HG02943 (cell line): ENCODE measurements around the gene IQGAP2.

Source experiments
- ATAC-seq: cut with Tn5 transposase; IDR thresholded peaks from one replicate; pipeline ENCODE4 v1.9.1; 2021; ENCODE audit warnings: mild to moderate bottlenecking, low read depth, moderate library complexity; ENCODE audit not compliant: unreplicated experiment

The IQGAP2 gene

DNA sequence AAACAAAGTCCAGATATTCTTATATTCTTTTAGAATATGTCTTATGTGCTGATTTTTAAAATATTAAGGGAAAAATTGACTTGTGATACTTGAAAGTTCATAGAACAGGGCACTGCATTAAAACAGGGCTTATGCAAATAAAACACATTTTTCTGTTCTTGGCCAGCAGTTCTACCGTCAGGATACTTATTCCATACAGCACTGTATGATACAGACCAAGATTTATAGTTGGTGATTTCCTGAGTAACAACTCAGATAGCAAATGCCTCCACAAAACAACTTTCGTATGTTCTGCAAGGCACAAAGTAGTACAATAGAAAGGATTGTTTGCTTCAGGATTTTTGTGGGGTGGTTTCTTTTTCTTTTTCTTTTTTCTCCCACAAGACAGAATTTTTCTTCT lies 150.2 kb downstream of the IQGAP2 start:
- no peak for ATAC-seq

DNA sequence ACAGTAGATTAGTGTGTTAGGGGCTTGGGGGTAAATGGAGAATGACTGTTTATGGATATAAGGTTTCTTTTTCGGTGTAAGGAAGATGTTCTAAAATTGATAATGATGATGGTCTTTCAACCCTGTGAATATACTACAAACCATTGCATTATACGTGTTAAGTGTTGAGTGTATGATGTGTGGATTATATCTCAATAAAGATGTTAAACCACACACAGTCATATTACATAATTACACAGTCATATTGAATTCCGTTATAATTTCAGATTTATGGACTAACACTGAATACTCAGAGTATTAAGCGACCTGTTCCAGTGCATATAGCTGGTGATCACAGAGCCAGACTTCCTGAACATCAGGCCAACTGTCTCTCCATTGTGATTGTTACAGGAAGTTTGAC lies 152.0 kb downstream of the IQGAP2 start:
- ATAC-seq, result no peak

DNA sequence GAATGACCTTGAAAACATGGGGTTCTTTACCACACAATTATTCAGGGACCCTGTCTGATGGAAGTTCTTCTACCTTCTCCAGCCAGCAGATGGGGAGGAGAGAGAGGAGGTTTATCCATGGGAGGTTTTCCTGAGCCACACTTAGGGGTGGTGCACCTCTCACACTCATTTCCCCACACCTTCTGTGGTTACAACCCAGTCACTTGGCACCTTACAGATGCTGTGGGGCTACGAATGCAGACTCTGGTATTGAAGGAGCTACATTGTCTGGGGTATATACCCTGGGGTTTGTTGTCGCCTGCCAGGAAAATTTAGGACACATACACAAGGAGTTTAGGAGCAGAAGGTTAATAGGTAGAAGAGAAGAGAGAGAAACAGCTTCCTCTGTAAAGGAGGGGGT lies 152.6 kb downstream of the IQGAP2 start:
- ATAC-seq, result no peak

DNA sequence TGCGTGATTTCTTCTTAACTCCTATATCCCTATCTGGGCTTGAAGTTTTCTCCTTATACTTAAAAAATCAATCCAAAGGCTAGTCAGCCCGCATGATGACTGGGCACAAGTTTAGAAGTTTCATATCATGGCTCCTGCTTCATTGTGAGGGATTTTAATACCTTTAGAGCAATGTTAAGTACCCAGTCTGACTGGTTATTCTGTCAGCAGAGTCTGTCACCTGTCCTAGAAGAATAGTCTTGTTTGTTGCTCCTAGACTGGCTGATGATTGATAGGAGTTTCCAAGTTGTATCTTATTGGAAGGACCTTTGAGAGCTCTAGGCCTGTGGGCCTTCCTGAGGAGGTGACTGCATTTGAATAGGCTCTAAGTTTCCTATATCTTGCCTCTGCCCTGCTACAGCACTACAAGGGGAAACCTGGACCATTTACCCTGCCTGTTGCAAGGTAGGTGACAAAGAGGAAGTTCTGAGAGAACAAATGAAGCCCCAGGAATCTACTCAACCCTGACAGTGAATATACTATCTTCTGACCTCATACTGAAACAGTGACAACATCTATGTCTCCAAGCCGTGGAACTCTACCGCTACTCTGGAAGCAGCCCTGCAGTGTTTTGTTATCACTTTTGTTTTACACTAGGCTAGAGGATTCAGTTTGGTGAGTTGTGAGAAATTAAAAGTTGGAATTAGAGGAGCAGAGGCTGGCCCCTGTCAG lies 153.6 kb downstream of the IQGAP2 start:
- peak; percentile 87 for ATAC-seq

DNA sequence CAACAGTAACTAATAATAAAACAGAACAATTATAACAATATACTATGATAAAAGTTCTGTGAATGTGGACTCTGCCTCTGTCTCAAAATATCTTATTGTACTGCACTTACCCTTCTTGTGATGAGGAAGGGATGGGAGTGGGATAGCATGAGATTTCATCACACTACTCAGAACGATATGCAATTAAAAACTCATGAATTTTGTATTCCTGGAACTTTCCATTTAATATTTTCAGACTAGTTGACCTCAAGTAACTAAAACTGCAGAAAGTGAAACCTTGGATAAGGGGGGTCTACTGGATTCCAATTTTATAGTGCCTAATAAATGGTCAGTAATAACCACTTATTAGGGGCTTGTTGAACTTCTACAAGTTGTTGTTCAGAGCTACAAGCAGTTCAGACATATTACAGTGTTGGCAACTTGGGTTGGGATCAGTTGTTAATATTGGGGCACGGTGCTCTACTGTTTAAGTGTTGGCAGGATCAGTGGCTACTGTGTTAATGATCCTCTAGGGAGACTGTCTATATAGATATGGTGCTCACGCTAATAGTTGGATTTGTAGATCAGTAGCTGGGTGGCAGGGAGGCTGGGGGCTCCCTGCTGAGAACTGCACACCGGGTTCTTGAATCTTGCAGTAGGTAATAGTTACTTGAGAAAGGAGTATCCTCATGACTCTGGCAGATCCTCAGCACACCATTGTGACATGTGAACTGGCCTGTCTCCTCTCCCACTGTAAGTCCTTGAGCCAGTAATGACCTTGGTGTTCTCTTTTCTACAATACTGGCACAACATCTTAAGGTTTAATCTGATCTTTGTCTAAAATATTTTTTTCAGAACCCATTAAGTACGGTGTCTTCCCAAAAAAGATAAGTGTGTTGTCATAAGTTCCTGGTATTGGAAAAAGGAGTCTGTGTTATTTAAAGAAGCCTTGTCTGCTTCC lies 158.1 kb downstream of the IQGAP2 start:
- ATAC-seq, result no peak

DNA sequence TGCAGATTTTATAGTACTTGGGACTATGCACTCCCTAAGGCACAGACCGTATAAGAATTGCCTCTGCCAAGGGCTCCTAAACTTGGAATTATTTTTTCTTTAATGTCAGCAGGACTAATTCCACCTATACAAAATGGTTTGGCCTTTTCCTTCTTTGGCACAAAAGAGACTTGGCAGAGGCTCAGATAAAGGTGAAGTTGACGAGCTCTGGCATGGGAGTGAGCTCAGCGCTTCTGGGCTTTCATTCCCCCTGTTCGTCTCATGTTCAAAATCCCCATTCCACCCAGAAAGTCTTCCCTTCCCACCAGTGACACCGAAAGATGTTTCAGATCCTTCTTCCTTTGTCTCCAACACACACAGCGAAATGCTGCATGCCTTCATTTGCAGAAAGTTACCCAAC lies 158.9 kb downstream of the IQGAP2 start:
- ATAC-seq, result no peak

DNA sequence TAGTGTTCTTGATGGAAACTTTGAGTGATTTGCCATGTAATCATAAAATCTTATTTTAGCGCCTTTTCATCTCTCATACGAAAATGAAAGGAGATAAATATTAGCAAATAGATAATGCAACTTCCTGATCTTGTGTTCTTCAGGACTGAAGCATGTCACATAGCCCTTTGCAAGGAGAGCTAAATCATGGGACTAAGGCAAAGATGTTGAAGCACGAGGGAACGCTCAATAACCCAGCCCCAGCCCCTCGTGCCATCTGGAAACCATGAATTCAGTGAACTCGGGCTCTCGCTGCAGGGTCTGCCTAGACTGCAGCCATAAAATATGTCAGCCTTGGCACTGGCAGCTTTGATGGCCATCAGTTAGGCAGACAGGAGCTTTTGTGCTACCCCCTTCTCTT lies 161.9 kb downstream of the IQGAP2 start:
- no peak for ATAC-seq

DNA sequence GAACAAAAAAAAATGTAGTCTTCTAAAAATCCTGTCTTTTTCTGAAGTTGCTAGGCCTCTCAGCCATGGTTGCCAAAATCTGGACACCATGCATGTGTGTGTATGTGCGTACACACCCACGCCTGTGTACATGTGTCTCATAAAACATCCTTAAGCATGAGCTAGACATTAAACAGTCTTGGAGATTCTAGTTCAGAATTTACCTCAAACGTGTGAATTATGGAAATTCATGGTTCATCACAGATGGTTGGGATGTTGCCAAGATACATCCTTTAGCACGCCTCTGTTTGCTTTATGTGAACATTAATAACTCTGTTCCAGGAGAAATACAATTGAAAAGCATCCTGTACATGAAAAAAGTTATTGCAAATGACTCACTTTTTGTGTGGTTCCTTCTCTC lies 167.1 kb downstream of the IQGAP2 start:
- ATAC-seq, result no peak

DNA sequence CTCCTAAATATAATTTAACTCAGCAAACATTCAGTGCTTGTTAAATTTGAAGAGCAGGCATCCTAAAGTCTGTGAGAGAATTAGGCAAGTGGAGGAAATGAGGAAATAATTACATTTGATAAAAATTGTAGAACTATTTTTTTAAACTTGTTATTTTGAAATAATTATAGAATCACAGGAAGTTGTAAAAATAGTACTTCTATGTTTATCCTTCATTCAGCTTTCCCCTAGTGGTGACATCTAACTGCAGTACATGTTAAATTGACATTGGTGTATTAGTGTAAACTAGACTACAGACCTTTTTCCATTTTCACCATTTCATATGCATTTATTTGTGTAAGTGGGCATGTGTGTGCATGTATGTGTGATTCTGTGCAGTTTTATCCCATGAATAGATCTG lies 168.5 kb downstream of the IQGAP2 start:
- ATAC-seq, result no peak

DNA sequence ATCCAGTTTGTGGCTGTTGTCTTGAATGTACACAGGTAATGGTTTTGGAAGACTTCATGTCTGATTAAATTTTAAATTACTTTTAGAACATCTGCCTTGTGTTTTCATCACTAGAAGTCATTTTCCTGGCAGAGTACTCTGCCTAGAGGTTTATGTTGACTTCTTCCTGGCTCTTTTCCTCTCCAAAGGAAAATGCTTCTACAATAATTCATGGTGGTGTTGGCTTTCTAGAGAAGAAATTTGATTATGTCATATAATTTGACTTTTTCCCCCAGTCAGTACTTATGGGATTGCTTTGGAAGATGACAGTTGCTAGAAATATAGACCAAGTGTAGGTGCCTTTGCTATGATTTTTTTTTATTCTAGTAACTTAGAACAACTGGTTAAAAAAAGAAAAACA lies 173.4 kb downstream of the IQGAP2 start:
- ATAC-seq, result no peak

DNA sequence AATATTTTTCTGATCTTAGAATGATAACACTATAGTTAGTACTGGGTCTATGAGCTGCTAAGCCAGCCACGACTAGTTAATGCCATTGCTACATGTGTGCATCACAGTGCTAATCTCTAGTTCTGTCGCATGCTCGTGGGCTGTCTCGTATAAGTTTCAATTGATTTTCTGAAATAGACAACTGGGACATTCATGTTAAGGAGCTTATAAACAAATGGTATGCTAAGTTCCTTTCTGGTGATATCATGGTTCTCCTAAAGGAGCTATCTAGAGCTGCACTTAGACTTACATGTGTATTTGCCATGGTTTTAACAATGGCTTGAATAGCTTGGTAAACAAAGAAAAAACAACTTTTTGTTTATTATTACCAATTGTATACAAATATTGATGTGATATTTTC lies 173.9 kb downstream of the IQGAP2 start:
- no peak for ATAC-seq

DNA sequence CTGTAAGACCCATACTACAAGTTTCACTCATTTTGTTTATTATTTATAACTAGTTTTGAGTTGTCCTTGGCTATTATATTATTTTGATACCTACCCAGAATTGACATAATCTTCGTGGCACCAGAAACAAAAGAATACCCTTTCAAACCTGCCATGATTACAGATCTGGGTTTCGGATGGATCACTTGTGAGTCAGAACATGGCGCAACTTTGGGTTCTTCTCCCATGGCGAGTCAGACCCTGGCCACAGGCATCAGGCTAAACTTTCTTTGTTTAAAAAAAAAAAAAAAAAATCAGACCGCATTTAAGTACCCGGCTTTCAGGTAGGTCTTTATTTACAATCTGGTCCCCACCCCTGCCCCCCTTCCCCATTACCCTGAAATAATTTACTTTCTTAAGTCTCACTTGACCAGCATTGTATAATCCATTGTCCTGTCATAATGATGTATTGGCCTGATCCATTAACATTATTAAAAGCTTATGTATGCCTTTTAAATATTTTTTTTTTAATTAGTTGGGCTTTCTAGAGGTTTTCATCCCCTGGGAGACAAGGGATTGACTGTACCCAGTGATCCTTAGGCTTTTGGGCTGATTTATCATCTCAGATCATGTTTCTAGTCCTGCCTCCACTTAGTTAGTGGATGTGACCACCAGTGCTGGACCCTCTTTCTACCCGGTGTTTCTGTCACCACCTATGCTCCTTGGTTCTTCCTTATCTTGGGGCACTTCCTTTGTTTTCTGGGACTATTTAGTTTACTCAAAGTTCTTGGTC lies 176.3 kb downstream of the IQGAP2 start:
- ATAC-seq, result no peak

DNA sequence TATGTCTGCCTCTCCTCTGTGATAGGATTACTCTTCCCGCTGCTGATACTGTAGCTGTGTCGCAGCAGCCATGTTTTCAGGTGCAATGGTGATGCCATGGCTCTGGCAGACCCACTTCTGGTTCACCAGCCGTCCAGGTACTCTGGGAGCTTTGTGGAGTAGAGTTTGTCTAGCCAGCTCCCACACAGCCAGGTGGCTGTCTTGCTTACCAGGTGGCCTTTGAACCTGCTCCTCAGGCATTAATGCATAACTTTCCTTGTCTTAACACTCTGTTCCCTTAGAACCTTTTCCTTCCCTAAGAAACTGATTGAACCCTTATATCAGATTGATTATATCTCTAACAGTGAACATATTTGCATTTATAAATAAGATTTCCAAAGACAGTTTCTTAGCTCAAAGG lies 177.9 kb downstream of the IQGAP2 start:
- ATAC-seq, result no peak

DNA sequence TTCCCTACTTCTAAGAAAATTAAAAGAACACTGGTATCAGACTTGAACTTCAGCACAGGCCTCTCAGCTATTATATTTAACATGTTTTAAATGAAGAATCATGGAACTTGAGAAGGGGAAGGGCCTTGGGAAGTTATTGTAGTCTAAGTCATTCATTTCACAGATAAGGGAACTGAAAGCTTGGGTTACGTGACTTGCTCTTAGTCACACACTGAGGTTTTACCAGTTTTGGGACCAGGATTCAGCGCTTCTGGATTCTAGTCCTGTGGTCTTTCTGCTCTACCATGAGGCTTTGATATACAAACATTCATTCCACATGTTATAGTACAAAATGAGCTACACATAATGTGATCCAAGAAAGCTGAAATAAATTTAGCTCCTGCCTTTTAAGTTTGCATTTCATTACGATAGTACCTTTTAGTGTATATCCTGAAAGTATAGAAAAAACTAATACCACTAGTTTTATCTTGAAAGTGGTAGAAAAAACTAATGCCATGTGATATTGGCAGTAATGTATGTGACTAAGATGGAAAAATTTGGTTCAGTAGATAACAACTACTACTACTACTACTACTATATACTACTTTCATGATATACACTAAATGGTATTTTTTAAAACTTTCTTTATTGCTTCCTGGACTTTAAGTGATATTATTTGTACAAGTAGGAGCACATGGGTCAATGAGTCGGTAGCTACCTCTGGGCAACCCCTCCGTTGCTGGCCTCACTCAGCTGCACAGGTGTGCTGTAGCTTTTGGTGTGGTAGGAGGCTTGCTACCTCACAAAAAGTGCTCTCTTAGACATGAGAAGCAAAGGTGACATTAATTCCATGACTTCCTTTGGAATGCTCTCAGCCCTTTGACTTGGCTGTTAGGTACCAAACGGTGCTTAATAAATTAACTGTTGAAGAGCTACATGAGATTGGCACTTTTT lies 179.4 kb downstream of the IQGAP2 start:
- ATAC-seq, result no peak

DNA sequence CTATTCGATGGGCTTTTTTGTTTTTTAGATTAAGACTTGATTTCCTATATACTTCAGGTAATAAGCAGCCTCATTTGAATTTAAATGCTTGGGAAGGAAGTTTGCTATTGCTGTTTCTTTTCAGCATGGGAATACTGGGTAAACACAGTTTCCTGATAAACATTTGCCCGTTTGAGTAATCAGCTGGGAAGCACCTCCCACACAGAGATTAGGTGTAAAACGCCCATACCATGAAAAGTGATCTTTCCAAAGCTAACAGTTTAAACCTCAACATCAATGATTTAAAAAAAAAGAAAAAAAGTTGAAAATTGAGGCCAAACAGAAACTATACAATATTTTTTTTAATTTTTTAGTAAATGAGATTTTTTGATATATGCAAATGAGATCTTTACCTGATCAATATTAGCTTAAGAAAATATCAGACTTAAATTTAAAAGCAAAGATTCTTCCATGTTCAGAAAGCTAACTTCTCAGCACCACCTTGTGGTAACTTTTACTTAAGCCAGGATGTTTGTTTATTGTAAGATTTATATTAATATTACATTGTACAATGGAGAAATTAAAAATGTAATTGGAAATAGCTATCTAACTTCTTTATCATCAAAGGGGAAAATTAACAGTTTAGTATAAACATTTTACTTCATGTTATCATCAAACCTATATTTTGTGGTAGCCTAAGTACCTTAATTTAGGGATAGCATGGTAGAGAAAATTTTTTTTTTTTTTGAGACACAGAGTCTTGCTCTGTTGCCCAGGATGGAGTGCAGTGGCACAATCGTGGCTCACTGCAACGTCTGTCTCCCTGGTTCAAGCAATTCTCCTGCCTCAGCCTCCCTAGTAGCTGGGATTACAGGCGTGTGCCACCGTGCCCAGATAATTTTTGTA lies 180.3 kb downstream of the IQGAP2 start:
- ATAC-seq, result no peak

DNA sequence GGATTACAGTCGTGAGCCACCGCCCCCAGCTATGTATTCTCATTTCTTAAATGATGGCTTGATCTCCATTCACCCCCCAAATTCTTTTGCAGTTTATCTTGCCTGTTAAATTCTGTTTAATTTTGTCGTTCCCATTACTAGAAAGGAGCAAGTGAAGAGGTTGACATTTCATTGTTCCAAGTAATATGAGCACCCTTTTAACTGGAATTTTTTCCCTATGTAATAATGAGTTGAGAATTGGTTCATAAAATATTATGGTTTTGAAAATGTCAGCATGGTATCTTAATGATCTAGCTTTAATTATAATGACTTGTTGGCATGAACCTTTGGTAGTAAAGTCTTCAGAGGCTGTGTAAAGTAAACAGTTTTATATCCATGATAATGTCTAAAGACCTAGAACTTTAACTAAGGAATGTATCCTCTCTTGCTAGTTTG lies 182.7 kb downstream of the IQGAP2 start:
- ATAC-seq, result no peak

DNA sequence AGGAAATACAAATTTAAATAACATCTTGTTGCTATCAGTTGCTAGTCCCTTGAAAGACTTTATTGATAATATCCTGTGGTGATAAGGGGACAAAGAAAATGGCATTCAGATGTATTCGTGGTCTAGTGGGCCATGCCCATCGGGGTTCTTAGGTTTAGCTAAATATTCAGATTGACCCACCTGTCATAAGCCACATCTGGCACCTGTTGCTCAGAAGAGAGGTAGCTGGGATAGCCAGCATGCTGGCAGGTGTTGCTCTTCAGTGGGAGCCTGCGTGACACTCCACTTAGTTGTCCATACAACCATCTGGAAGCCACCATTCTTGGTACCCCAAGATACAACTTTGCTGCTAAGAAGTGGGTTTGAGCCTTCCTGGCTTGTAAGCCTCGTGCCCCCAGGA lies 183.4 kb downstream of the IQGAP2 start:
- no peak for ATAC-seq

DNA sequence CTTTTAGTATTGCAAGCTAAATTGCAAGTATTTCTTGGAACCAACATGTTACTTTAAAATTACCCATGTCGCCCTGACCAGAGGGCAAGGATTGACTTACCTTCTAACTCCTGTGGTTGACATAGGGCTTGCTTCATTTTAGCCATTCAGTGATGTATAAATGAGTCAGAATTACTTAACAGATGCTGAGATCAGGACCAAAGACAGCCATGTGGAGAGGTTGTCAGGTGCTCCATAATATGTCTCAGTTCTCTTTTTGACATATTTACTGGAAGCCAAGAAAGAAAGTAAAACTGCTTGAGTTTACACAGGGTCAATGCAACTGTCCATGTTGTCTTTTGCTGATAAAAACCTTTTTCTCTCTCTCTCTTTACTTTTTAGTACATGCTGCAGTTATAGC lies 186.9 kb downstream of the IQGAP2 start:
- peak; percentile 94 for ATAC-seq

DNA sequence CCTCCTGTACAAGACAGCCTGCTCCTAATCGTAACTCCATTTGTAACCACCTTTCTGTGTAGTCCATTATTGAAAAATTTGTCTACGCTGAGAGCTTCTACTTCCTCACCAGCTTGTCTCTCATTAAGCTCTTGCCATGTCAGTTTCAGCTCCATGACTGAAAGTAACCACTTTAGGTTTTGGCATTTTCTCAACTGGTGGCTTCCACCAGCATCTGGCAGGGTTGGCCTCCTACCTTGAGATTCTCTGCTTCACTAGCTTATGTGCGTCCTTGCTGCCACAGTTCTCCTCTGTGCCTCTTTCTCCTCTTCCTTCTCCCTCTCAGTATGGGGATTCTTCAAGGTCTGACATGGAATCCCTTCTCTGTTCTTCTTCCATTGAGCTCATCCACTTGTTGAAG lies 188.3 kb downstream of the IQGAP2 start:
- ATAC-seq, result no peak
